Stimulated activated CD8-positive, alpha-beta memory T cell treated with anti-CD3 and anti-CD28 coated beads, Interleukin-2, amount 100 ng/mL, for 1 hour (primary cell): ENCODE data around the gene KRT77.

Experiments
- DNase-seq, 2 donors: peaks; one replicate each; pipeline ENCODE4 v3.0.0-alpha.2; 2020; ENCODE audit warnings: low read depth in 2 of 2

Gene KRT77

DNA sequence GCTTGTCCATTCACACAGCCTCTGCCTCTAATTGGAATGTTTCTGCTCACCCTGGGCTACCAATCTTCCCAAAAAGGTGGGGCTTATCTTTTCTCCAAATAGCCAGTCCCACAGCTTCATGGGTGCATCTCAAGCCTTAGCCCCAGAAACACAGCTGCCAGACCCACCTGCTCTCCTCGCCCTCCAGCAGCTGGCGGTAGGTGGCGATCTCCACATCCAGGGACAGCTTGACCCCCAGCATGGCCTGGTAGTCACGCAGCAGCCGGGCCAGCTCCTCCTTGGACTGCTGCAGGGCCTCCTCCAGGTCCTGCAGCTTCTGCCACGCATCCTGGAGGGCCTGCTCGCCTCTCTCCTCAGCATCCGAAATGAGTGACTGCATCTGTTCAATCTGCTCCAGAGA, 11.1 kb downstream of the KRT77 start:
- no peak for DNase-seq

GRCh38 chr12:52691841-52692150, 11.5 kb downstream of the KRT77 start:
- DNase-seq, result no peak

DNA sequence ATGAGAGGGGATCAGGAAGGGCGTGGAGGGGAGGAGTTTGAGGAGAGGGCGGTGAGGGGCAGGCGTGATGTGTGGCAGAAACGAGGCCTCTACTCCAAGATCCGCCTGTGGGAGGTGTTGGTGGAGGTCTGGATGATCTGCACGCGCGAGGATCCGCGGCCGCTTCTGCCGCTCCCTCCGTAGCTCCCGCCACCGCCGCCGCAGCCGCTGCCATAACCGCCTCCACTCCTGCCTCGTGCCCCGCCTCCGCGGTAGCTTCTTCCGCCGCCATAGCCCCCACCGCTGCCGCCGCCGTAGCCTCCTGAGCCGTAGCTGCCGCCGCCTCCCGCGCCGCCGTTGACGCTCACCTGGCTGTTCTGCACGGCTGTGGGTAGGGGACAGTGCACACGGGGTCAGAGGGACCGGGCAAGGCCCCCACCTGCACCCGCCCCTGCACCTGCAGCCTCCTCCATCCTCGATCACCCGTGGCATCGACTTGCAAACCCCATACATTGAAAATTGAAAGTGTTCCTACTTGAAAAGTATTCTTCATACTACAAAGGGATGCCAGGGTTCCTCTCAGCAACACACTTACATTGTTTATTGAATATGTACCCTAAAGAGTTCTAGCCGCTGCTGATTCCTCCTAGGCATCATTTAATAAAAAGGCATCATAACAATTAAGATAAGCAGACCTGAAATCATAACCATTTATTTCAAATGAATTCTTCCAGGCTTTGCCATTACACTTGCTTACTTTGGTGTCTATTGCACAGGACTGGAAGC, 12.1 kb downstream of the KRT77 start:
- peak in 1 of 2 donors; percentile 26 for DNase-seq

DNA sequence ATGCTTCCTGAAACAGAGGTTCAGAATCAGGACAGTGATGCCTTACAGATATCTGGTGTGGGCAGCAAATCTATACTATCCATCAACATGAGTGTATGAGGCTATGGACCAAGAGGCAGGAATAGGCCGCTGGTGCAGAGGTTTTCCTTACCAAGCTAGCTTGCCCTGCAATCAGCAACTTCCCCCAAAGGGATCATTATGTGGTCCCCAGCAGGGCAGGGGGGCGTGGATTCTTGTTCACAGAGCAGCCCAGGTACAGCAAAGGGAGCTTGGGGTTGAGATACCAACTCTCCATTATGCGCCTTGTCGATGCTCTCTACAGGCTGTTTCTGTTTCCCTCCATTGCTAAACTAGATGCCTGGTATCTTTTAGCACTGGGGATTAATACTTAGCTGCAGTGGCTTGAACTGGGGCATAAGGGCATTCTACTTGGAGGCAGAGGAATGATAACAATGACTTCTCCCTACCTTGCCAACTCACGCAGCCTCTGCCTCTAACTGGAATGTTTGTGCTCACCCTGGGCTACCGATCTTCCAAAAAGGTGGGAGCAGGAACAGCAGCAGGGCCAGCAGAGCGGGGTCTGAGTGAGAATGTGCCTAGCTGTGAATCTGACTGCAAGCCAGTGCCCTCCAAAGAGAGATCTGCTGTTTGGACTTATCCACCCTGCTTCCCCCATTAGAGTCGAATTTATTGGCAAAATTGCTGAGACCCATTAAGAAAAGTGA, 12.8 kb downstream of the KRT77 start:
- DNase-seq, result no peak

GRCh38 chr12:52689936-52690335, 13.4 kb downstream of the KRT77 start:
- no peak for DNase-seq

GRCh38 chr12:52689239-52689638, 14.1 kb downstream of the KRT77 start:
- DNase-seq, result no peak

DNA sequence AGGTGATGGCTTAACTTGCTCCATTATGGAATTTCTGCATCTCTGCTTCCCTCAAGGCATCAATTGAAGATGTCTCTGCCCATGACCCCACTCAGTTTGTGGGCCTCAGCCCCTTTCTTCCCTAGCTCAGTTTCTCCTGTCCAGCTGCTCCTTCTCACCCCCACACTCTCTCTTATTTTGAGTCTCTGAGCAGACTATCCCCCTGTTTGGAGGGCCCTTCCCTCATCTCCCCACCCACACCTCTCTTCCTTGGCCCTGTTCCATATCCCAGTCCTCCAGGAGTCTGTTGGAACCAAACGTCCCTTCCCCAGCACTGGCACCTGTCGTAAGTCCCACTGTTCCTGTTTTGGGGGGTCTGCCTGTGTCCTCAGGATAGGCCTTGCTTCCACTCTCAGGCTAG, 14.8 kb downstream of the KRT77 start:
- no peak for DNase-seq

DNA sequence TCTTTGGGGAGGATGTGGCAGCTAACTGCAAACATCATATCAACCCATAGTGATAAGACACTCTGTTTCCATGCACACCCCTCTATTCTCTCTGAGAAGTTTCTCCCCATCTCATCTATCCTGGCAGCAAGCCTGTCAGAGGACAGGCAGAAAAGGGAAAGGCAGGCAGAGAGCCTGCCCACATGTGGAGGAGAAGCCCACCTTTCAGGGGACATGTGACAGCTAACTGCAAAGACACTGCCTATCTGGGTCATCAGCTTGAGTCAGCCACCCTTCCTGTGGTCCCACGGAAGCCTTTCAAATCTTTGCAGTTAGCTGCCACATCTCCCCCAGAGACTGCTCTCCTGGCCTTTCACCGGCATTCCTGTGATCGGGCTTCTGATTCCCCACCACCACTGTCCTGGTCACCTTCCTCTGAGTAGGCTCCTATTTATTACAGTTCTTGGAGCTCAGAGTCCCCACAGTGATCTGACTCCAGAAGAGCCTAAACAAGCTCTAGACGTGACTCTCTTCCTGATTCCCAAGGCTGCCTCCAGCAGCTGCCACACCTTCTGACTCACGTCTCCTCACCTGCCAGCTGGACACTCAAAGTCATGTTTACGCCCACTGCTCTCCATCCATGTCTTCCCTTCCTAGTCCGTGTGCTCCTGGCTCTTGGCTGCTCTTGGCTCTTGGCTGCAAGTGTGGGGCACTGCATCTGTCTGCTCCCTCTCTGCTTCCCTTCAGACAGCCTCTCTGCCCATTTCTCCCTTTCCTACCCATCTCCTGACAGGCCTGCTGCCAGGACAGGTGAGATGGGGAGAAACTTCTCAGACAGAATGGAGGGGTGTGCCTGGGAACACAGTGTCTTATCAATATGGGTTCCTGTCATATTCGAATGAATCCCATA, 15.6 kb downstream of the KRT77 start:
- DNase-seq, result no peak

GRCh38 chr12:52686756-52687487, 16.4 kb downstream of the KRT77 start:
- DNase-seq, result no peak

DNA sequence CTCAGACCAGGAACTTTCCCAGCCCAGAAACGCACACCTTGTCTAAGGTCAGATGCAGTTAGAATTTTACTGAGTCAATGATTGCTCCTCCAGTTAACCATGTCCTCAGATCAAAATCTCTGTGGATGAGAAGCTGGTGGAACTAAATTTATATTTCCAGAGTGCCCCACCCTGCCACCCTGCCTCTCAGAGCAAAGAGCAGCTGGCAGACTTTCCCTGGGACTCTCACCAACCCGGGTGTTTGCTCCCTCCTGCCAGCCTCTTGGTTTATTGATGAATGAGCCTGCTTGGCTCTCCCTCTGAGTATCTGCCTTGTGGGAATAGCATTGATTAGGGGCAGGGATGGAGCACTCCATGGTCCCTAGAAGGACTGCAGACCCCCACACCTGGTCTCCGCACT, 17.3 kb downstream of the KRT77 start:
- DNase-seq, result no peak

DNA sequence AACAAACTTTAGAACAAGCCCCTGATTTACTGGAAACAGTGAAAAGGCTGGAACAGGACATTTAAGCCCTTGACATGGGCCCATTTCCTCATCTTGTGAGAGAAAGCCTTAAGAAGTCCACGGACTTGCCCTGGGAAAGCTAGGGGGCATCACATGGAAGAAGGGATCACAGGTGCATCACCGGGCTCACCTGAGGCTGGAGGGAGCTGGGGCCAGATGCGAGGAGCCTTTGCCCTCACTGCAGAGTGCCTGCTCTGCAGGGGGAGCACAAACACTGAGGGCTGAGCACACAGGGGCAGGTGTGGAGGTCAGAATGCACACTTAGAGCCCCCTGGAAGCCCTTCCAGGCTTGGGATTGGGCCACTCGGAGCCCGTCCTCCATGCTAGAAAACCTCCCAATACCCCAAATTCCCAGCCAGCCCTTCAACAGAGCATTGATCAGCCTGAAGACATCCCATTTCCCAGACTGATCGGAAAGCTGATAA, 17.9 kb downstream of the KRT77 start:
- no peak for DNase-seq

GRCh38 chr12:52684431-52684830, 18.9 kb downstream of the KRT77 start:
- no peak for DNase-seq

- no peak for DNase-seq
Measured at GRCh38 chr12:52683575-52684300, 19.6 kb downstream of the KRT77 start.

DNA sequence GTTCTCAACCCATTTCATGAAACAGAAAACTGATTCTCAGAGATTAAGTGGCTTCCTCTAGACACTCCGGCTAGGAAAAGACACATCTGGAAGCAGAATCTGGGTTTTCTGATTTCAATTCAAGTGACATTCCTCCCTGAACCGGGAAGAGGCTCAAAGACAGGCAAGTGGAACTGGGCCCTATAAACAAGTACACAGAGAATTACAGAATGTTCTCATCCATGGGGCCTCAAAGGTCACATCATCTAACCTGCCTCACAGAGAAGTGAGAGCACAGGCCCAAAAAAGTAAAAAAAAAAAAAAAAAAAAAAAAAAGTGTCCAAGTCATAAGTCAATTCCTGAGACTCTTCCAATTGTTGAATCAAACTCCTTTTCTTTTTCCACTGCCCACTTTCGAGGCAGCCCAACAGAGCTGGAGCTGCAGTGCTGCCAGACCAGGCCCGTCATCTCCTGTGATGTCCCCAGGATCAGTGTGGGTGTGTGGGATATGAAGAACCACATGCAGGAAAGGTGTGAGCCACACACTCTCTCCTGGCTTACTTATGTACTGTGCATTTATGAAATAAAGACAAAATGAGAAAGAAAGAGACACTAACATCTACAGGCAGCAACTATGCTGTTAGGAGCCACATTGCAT, 20.3 kb downstream of the KRT77 start:
- DNase-seq, result no peak

DNA sequence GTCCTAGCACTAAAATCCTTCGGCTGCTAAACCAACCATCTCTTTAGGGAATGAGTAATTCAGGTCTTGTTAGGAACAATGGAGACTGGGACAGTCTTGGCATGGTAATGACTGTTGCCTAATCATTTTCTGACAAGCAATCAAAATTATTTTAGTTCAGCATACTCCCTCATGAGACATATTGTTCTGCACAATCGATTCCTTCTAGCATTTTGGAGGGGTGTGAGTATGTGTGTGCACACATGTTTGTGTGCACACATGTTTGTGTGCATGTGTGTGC, 21.0 kb downstream of the KRT77 start:
- DNase-seq, result no peak

GRCh38 chr12:52681526-52682380, 21.6 kb downstream of the KRT77 start:
- DNase-seq, result peak in 1 of 2 donors; percentile 15

DNA sequence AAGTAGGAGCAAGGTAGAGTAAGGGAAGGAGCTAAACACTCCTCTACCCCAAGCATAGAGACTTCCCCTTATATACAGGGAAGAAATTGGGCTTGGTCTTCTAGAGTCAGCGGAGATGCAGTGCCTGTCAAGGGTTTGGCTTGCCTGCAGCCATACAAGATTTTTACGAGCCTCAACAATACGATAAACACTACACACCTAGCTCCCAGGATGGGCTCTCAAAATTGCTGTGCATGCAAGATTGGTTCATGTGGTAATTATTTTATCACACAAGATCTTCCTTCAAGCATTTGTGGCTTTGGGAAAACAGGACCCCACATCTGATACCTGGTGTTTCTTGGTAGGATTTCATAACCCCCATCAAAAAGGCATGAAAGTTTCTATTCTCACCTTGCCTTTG, 23.0 kb downstream of the KRT77 start, which contains the start of gene KRT1:
KRT1 (minus strand) TSS at position 45 of the 400 bp plus-strand sequence. CDS start 59 bp downstream, outside the sequence.
- no peak for DNase-seq

DNA sequence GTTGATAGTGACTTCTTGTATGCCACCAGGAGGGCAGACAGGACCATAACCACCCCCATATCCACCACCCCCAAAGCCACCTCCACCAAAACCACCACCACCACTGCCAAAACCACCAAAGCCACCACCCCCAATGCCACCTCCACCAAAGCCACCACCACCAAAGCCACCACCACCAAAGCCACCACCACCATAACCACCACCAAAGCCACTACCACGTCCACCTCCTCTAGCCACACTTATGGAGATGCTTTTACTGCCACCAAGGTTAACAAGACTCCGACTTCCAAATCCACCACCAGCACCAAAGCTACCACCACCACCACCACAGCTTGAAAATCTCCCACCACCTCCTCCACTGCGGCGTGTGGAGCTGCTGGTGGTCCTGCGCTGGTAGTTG, 23.4 kb downstream of the KRT77 start:
- DNase-seq, result no peak

DNA sequence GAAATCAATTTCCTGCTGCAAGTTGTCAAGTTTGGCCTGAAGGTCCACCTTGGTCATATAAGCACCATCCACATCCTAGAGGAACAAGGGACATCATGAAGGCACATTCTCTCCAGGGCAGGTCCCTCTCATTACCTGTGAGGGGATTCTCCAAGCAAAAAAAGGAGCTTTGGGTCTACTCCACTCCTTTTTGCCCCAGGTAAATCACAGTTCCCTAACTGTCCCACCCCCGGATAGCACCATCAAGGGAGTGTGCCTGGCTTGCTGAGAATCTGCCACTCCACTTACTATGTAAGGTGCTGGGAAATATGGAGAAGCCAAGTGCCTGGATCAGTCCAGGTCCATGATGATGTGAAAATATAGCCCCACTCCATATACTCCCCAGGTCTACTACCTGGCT, 25.7 kb downstream of the KRT77 start:
- DNase-seq, result no peak

DNA sequence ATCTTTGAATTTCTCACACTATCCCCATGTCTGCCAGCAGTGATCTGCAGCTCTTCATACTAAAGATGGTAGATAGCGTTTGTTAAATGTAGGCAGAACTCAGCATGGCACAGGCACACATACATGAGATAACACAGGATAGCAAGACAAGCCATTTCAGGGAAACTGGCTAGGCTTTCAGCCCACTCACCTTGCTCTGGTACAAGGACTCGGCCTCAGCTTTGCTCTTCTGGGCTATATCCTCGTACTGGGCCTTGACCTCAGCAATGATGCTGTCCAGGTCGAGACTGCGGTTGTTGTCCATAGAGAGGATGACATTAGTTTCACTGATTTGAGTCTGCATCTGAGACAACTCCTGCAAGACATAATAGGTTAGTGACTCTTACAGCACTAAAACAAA, 26.2 kb downstream of the KRT77 start:
- DNase-seq, result no peak
